GM12878 (cell line): ENCODE data around the gene USP5. TPM values are rescaled to one million over a fixed set of nuclear protein-coding genes. Genes with fewer than 3 reads are reported as not detected.

Experiments
- ATAC-seq: fragments of 200-7000 bp; cut with Tn5 transposase; 3 replicates; pipeline ENCODE4 v1.9.1; 2020; ENCODE audit warnings: mild to moderate bottlenecking, moderate library complexity
- BruUV-seq: library from RNA; stranded (reverse); fragments of 400-500 nt; replicated peaks from 2 replicates; lab custom pipeline; 2021; lab: Mats Ljungman, UMichigan
- CTCF ChIA-PET: fragments of 300-600 bp; sonication (Branson Sonifier 250); formaldehyde crosslinking; extraction: SDS; loops from one replicate; lab custom pipeline; 2021; ENCODE audit warnings: inconsistent platforms; lab: Yijun Ruan, JAX
- POLR2A ChIA-PET: fragments of 350-600 bp; formaldehyde crosslinking; extraction: SDS; loops from one replicate; lab custom pipeline; 2021; ENCODE audit warnings: inconsistent platforms; lab: Charles Lee
- RAD21 ChIA-PET: fragments of 300-600 bp; sonication (Branson Sonifier 250); formaldehyde crosslinking; loops from one replicate; lab custom pipeline; 2023; ENCODE audit warnings: antibody characterized with exemption; ENCODE audit not compliant: unreplicated experiment; lab: Charles Lee
- SMC1A ChIA-PET: fragments of 300-600 bp; sonication (Branson Sonifier 250); formaldehyde crosslinking; loops from one replicate; lab custom pipeline; 2023; ENCODE audit not compliant: unreplicated experiment, uncharacterized antibody; lab: Charles Lee
- DNase-seq: peaks from one replicate; pipeline ENCODE4 v3.0.0-alpha.2; 2011; ENCODE audit warnings: low read depth, low spot score
- FAIRE-seq: peaks from 3 replicates; lab custom pipeline; 2011; peaks lifted over from hg19 to GRCh38; lab: Jason Lieb, UNC
- H2AFZ ChIP-seq: 2 replicates; pipeline ENCODE4 v1.6.0; 2011; ENCODE audit warnings: low read depth, low read length, control low read depth; ENCODE audit not compliant: control insufficient read depth
- H3K27ac ChIP-seq: 2 replicates; pipeline ENCODE4 v1.5.1; 2011; ENCODE audit warnings: control low read depth; ENCODE audit not compliant: control insufficient read depth, insufficient read depth
- H3K27me3 ChIP-seq, 2 experiments: replicated peaks in 1 of 2; 2 replicates each; pipeline versions ENCODE4 v1.6.0 to v1.6.1; 2011; ENCODE audit warnings: low read length in 1 of 2; ENCODE audit not compliant: control insufficient read depth in 2 of 2, insufficient read depth in 2 of 2
- H3K36me3 ChIP-seq, 2 experiments: 2 replicates each; pipeline ENCODE4 v1.5.1; 2011; ENCODE audit warnings: low read length in 1 of 2; ENCODE audit not compliant: control insufficient read depth in 2 of 2, insufficient read depth in 2 of 2
- H3K4me1 ChIP-seq: 2 replicates; pipeline ENCODE4 v1.6.1; 2011; ENCODE audit warnings: mild to moderate bottlenecking, low read length, moderate library complexity, mixed read lengths; ENCODE audit not compliant: control insufficient read depth, insufficient read depth
- H3K4me2 ChIP-seq: 2 replicates; pipeline ENCODE4 v1.6.0; 2011; ENCODE audit warnings: control low read depth; ENCODE audit not compliant: control insufficient read depth, insufficient read depth
- H3K4me3 ChIP-seq: fragments of 200-600 bp; sonication (generic); 2 replicates; pipeline ENCODE4 v1.5.1; 2016
- H3K79me2 ChIP-seq: 2 replicates; pipeline ENCODE4 v1.6.0; 2011; ENCODE audit warnings: low read length; ENCODE audit not compliant: control insufficient read depth, insufficient read depth
- H3K9ac ChIP-seq: 2 replicates; pipeline ENCODE4 v1.8.0; 2011; ENCODE audit warnings: low read length, control low read depth, mixed read lengths; ENCODE audit not compliant: control insufficient read depth, insufficient read depth
- H3K9me3 ChIP-seq: replicated peaks from 3 replicates; pipeline ENCODE4 v1.5.1; 2011; ENCODE audit warnings: mild to moderate bottlenecking, low read length; ENCODE audit not compliant: control insufficient read depth, insufficient read depth
- H4K20me1 ChIP-seq: 2 replicates; pipeline ENCODE4 v1.6.0; 2011; ENCODE audit not compliant: control insufficient read depth, insufficient read depth
- ATF7 ChIP-seq: fragments of 450-650 bp; IDR thresholded peaks from 2 replicates; pipeline ENCODE4 v1.6.1; 2016; ENCODE audit warnings: low read depth, mild to moderate bottlenecking
- BHLHE40 ChIP-seq, 2 experiments: fragments of 450-650 bp in 1 of 2; IDR thresholded peaks; 2 replicates each; pipeline ENCODE4 v1.6.1; 2011 to 2017; ENCODE audit warnings: low read depth in 2 of 2, borderline replicate concordance in 1 of 2, improper control_type of control experiment in 1 of 2, low read length in 1 of 2, mild to moderate bottlenecking in 1 of 2
- E2F8 ChIP-seq: fragments of 450-650 bp; IDR thresholded peaks from 2 replicates; pipeline ENCODE4 v1.6.1; 2018; ENCODE audit warnings: mild to moderate bottlenecking, low read depth, moderate library complexity; ENCODE audit not compliant: partially characterized antibody
- E4F1 ChIP-seq: fragments of 450-650 bp; IDR thresholded peaks from 2 replicates; pipeline ENCODE4 v1.6.1; 2018; ENCODE audit warnings: borderline replicate concordance, mild to moderate bottlenecking; ENCODE audit not compliant: partially characterized antibody
- MXI1 ChIP-seq: fragments of 150-350 bp; IDR thresholded peaks from 2 replicates; pipeline ENCODE4 v1.6.1; 2011; ENCODE audit warnings: low read depth, mild to moderate bottlenecking, inconsistent platforms, low read length, improper control_type of control experiment
- NFXL1 ChIP-seq: fragments of 450-650 bp; IDR thresholded peaks from 2 replicates; pipeline ENCODE4 v1.6.1; 2017; ENCODE audit warnings: antibody characterized with exemption, mild to moderate bottlenecking, borderline replicate concordance
- POLR2A ChIP-seq: IDR thresholded peaks from 2 replicates; pipeline ENCODE4 v1.6.1; 2011; ENCODE audit warnings: low read depth, mild to moderate bottlenecking, low read length
- RCOR1 ChIP-seq: conservative IDR thresholded peaks from 2 replicates; pipeline ENCODE4 v1.6.1; 2012; ENCODE audit warnings: low read depth, low read length, improper control_type of control experiment
- SIN3A ChIP-seq: IDR thresholded peaks from 2 replicates; pipeline ENCODE4 v1.6.1; 2012; ENCODE audit warnings: low read depth, low read length, improper control_type of control experiment
- SUZ12 ChIP-seq: fragments of 200-600 bp; sonication (generic); IDR thresholded peaks from one replicate; pipeline ENCODE4 v1.6.1; 2018; ENCODE audit warnings: antibody characterized with exemption, mild to moderate bottlenecking; ENCODE audit not compliant: unreplicated experiment
- TAF1 ChIP-seq: IDR thresholded peaks from 2 replicates; pipeline ENCODE4 v1.6.1; 2011; ENCODE audit warnings: mild to moderate bottlenecking, low read depth, low read length, borderline replicate concordance
- TBL1XR1 ChIP-seq: IDR thresholded peaks from 2 replicates; pipeline ENCODE4 v1.6.1; 2012; ENCODE audit warnings: low read depth, low read length, improper control_type of control experiment
- USF1 ChIP-seq: IDR thresholded peaks from 2 replicates; pipeline ENCODE4 v1.6.1; 2011; ENCODE audit warnings: borderline replicate concordance, low read depth, mild to moderate bottlenecking, moderate library complexity, mixed read lengths, low read length; ENCODE audit not compliant: insufficient read depth; ENCODE audit errors: extremely low read length
- ZBTB4 ChIP-seq: fragments of 450-650 bp; formaldehyde crosslinking; IDR thresholded peaks from 2 replicates; pipeline ENCODE4 v1.4.0; 2022; ENCODE audit warnings: mild to moderate bottlenecking, moderate library complexity
- WGBS: methylation state at CpG from one replicate; pipeline ENCODE4 v1.1.6; 2016; ENCODE audit warnings: low lambda C conversion rate; ENCODE audit not compliant: insufficient replicate concordance, insufficient coverage; ENCODE audit errors: missing lambda C conversion rate; 5-methylcytosine and 5-hydroxymethylcytosine counted together
- in situ Hi-C: fragments of 300-500 bp; cut with MboI; formaldehyde crosslinking; loops from 9 replicates; pipeline ENCODE4 v1.14.3; 2018; ENCODE audit warnings: mixed read lengths
- intact Hi-C: fragments of 100-400 bp; cut with micrococcal nuclease; formaldehyde crosslinking; loops from one replicate; pipeline ENCODE4 v1.14.2; 2022; ENCODE audit not compliant: unreplicated experiment
- polyA plus RNA-seq, 11 experiments: library from polyadenylated mRNA; depleted of rRNA in 4 of 11; unstranded in 6 of 11; stranded (reverse) in 5 of 11; fragments of >200 nt; fragmentation: Nextera tagmentation in 4 of 11; fragmentation: Illumina TruSeq in 1 of 11; extraction: Ambion mirVana in 4 of 11; extraction: Trizol in 1 of 11; gene quantifications; 1 replicate in 1 of 11; 2 replicates in 10 of 11; pipeline versions ENCODE4 v1.2.1 to v1.2.3, GENCODE V29; 2011 to 2016; ENCODE audit warnings: inconsistent platforms in 2 of 11, missing spikeins in 2 of 11, low read depth in 1 of 11
- total RNA-seq, 4 experiments: library from RNA; depleted of rRNA in 3 of 4; stranded (reverse); fragments of >200 nt in 3 of 4; fragmentation: Illumina TruSeq in 1 of 4; extraction: Trizol in 1 of 4; gene quantifications; 2 replicates each; pipeline versions ENCODE4 v1.2.1 to v1.2.3, GENCODE V29; 2013 to 2021

Gene USP5
- total and polyA plus RNA-seq, 10 of the 15 experiments (the other 5 are each of a cell fraction or from before 2014, with no cell fraction given): 2.5 to 124 (median 74.6) TPM

- FAIRE-seq (no peak), DNase-seq (no peak), ATAC-seq (no peak)
- SMC1A ChIA-PET: interaction anchor here (0.8 to 1.1 kb wide), 2 partner anchors 10 to 125 kb away, joined by 3 read pairs; no protein-coding TSS in a partner anchor
- Histone ChIP-seq H2AFZ (no peak overlapping the region), H3K4me1 (peaks cover 7% of the 10 kb centered on the region; the same call in 1 of the 2 replicates), H3K79me2 (no peaks in the 10 kb centered on the region), H3K27me3 (no peaks in the 10 kb centered on the region), H3K9ac (no peak overlapping the region), H3K36me3 (no peaks in the 10 kb centered on the region), H4K20me1 (no peaks in the 10 kb centered on the region), H3K4me2 (no peak overlapping the region), H3K4me3 (no peak overlapping the region), H3K27ac (no peak overlapping the region), H3K9me3 (no peaks in the 10 kb centered on the region)
- 73% methylated on average over 6 of the region's 6 CpGs for WGBS
- POLR2A ChIA-PET: no interaction called here
- no TSS peak for BruUV-seq
- in situ Hi-C loops (no loop called here), intact Hi-C loops (no loop called here)
- CTCF ChIA-PET: interaction anchor here (0.9 to 2.4 kb wide), 4 partner anchors 24 to 211 kb away, joined by 4 to 9 read pairs (median 6); partner anchors contain the start of gene SPSB2
- RAD21 ChIA-PET: no interaction called here
- no peak for TF ChIP-seq E4F1
- TF ChIP-seq BHLHE40 (IDR thresholded peaks at IDR 0.05; ENCODE audit: borderline replicate concordance in 1 of 2, low read depth in 2 of 2, low read length in 1 of 2): no peak
- TF ChIP-seq ZBTB4: no peak
- TF ChIP-seq TBL1XR1: no peak
- TF ChIP-seq POLR2A: no peak
- TF ChIP-seq ATF7: no peak
- no peak for TF ChIP-seq SIN3A
- no peak for TF ChIP-seq SUZ12
- TF ChIP-seq TAF1: no peak
- TF ChIP-seq E2F8: no peak
- TF ChIP-seq MXI1: no peak
- TF ChIP-seq RCOR1: no peak
- TF ChIP-seq USF1: no peak
- no peak for TF ChIP-seq NFXL1
Measured at GRCh38 chr12:6896846-6897435, 45.0 kb downstream of the USP5 start.
